NCI-H82 treated with DMSO at 0.1 percent for 48 hours (cell line): ENCODE results near the gene IFT122.

Experiments
- DNase-seq: peaks from one replicate; lab custom pipeline; 2025; ENCODE audit not compliant: unreplicated experiment; lab: John Stamatoyannopoulos, UW

The IFT122 gene

DNA sequence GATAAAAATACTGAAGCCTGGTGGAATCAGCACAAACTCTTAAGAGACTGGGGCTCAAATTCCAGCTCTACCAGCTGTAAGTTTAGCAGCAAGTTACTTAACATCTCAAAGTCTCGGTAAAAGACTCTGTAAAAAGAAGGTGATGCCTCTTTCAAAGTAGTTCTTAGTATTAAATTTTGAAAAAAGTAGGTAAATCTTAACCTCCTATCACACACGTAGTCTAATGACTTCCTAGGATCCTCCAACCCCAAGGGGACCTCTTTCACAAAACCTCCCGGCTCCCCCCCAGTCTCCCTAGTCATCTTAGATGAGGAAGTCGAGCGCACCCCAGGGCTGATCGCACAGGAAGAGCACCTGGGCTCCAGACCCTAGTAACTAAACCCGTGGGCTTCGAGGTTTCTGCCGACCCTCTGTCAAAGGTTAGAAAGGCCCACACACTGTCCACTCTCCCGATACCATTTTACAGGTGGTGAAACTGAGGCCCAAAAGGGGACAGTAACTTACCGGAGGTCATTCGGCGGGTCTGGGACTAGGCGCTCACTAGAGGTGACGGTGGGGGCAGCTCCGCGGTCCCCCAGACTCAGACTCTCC, 703 bp upstream of the IFT122 start:
- no peak for DNase-seq

GRCh38 chr3:129440618-129441190, 680 bp downstream of the IFT122 start:
- DNase-seq = no peak

- no peak for DNase-seq
These were observed 1.2 kb downstream of the IFT122 start for GRCh38 chr3:129441215-129441614.

DNA sequence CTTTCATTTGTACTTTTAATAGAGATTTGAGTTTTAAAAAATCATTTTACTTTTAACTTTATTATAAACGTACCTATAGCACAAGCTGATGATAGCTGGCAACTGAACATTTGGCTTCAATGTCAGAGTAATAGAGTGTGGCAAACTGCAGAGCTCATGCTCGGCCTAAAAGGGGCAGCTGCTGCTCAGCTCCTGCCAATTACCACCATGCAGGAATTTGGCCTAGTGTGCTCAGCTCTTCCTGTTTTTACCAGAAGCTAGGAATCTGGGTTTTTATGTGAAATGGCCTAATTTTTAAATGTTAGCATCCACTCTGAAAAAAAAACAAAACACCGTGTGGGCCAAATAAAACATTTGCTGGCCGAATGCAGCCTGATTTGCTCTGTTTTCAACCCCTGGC, 1.8 kb downstream of the IFT122 start:
- no peak for DNase-seq

DNA sequence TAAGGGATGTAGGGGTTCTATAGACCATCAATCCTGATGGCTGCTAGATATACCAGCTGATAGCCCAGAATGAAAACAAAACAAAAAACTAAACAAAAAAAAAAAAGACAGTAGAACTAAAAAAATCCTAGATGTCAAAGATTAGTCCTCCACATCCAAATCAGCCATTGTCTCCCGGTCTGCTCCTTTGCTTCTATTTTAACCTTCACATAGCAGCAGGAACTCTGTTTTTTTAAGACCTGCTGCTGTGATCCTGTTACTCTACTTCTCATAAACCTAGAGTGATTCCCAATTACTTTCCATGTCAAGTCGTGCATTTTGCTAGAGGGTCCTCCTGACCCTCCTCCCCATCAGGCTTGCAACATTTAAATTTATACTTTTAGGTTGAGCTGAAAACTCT, 2.5 kb downstream of the IFT122 start:
- no peak for DNase-seq

GRCh38 chr3:129442947-129443346, 2.9 kb downstream of the IFT122 start:
- DNase-seq = no peak

DNA sequence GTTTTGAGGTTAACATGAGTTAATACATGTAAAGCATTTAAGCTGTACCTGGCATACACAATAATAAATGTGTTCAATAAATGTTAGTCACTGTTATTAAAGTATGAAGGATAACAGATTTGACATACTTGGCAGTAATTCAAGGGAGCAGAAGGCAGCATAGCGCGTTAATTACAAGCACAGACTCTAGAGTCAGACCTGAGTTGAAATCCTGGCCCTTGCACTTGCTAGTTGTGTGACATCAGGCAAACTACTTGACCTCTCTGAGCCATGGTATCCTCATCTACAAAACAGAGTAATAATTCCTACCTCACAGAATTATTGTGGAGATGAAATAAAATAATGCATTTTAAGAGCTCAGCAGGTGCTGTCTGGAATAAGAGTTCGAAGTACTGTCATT, 5.4 kb downstream of the IFT122 start:
- DNase-seq = no peak

- no peak for DNase-seq
These were observed 6.9 kb downstream of the IFT122 start for GRCh38 chr3:129446926-129447325.

DNA sequence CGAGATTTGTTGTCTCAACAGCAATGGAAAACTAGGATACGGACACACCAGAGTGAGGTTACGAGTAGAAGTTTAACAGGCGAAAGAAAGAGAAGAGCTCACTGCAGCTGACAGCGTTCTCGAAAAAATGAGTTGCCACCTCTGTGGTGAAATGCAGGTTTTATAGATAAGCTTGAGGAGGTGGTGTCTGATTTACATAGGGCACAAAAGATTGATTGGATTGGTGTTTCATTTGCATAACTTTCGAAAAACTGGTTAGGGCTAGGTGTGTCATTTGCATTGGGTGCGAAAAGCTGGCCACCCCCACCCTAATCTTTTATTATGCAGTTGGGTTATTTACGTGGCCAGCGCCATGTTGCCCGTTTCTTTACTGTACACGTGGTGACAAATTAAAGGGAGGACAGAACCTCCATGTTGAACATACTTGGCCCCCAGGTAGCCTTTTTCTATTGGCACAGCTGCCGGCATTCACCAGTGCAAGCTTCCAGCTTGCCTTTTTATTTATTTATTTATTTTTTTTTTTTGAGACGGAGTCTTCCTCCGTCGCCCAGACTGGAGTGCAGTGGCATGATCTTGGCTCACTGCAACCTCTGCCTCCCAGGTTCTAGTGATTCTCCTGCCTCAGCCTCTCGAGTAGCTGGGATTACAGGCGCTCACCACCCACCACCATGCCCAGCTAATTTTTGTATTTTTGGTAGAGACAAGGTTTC, 8.3 kb downstream of the IFT122 start:
- DNase-seq = no peak

GRCh38 chr3:129449279-129450115, 9.5 kb downstream of the IFT122 start:
- no peak for DNase-seq

- no peak for DNase-seq
These were observed 13.7 kb downstream of the IFT122 start for GRCh38 chr3:129453732-129454131.

DNA sequence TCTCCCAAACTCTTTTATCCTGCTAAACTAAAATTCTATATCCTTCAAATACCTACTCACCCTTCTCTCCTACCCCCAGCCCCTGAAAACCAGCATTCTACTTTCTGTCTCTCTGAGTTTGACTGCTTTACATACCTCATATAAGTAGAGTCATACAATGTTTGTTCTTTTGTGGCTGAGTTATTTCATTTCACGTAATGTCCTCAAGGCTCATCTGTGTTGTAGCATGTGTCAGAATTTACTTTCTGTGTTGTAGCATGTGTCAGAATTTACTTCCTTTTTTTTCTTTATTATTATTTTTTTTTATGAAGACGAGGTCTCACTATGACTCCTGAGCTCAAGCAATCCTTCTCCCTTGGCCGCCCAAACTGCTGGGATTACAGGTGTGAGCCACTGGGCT, 20.1 kb downstream of the IFT122 start:
- DNase-seq = no peak

- no peak for DNase-seq
These were observed 20.5 kb downstream of the IFT122 start for GRCh38 chr3:129460572-129460971.

DNA sequence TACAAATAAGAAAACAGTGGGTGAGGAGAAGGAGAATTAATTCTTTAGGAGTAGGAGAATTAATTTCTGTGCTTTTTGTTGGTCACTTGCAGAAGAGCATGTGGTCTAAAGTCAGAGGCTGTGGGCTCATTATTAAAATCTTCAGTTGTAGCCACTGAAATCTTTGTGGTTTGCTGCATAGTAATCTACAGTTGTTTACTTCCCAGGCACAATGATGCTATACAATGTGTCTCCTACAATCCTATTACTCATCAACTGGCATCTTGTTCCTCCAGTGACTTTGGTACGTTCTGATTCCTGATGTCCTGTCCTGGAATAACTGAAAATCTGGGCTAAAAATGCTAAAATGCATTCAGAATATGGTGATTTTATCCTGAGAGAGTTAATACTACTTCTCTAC, 21.0 kb downstream of the IFT122 start:
- DNase-seq = no peak

- no peak for DNase-seq
These were observed 21.6 kb downstream of the IFT122 start for GRCh38 chr3:129461461-129462146.

DNA sequence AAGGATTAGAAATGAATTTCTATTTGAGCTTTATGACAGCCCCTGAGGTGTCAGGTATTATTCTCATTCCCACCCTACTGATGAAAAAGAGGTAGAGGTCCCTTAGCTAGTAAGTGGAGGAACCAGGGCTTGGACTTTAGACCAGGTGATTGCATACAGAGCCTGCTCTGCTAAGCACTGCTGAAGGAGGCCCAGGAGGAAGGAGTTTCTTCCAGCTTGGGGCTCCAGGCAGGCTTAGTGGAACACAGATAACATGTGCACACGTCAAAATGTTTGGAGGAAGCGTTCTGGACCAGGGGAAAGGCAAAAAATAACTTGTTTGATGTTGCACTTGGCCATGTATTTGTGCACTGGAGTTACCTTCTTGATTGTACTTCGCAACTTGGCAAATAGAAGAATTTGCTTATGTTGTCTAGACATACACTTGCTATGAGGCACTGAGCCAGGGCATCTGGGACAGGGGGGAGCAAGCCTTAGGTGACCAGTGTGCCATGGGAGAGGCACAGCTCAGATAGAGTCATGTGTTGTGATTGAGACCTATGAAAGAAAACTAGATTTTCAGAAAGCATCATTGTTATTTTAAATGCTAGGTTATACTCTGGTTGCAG, 22.4 kb downstream of the IFT122 start:
- DNase-seq = no peak

DNA sequence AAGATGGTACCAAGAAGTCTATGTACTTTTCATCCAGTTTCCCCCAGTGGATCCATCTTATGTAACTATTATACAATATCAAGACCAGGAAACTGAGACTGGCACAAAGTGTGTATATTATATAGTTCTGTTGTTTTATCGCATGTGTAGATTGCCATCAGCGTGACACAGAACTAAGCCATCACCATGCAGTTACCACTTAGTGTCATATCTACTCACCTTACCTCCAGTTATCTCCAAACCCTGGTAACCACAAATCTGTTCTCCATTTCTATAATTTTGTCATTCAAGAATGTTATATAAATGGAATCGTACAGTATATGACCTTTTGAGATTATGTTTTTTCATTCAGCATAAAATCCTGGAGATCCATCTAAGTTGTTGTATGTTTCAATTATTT, 23.1 kb downstream of the IFT122 start:
- no peak for DNase-seq

DNA sequence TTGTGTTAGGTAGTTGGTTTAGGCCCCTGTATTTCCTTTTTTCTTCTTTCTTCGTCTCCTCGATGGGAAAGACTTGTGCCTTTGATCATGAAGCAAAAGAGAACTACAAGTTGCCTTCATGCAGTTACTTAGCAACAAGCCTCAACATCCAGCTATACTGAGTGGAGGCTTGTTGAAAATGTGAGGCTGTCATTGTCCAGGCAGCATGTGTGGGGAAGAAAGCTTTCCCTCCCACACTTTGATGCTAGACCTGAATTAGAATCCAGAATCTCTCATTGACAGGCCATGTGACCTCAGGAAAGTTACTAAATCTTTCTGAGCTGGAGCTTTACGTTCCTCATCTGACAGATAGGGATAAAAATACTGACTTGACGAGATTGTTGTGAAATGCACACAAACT, 23.7 kb downstream of the IFT122 start:
- DNase-seq = no peak

DNA sequence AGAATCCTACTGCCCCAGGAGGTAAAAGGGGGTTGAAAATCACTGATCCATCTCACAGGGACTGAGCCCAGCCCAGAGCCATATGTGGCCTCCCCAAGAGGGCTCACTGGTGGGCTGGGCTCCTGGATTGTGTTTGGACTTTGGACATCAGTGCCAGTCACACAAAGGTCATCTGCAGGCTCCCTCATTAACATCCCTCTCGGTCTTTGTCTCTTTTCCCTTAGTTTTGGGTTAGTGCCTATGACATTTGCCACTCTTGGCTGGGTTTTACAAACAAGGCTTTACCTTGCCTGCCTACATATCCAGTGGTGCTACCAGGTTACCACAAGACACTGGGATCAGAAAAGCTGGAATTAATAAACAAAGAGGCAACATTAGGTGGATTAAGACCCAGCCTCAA, 27.9 kb downstream of the IFT122 start:
- DNase-seq = no peak

- no peak for DNase-seq
These were observed 29.0 kb downstream of the IFT122 start for GRCh38 chr3:129469026-129469425.

GRCh38 chr3:129470861-129471260, 30.8 kb downstream of the IFT122 start:
- no peak for DNase-seq
